SIG-M5 (cell line): ENCODE measurements around the gene PPY.
"Not testable (repeated sequence)": the region's sequence is repeated elsewhere in the genome, so short reads cannot be mapped to it uniquely, and the experiment has no call there.

Experiments
- DNase-seq: peaks from one replicate; lab custom pipeline; 2025; lab: John Stamatoyannopoulos, UW

Gene PPY

GRCh38 chr17:43942051-43942685 lies at the start of gene PPY:
TSS of gene PPY (minus strand) at chr17:43942476. CDS start at chr17:43941654, 822 bp downstream.
- no peak for DNase-seq

- DNase-seq, result no peak
These were observed 46.0 kb upstream of the PPY start for GRCh38 chr17:43988301-43988700.

GRCh38 chr17:43987131-43988021 lies 45.1 kb upstream of the PPY start:
- no peak for DNase-seq

GRCh38 chr17:43986225-43986981 lies 44.1 kb upstream of the PPY start:
- DNase-seq, result no peak

- DNase-seq, result no peak
These were observed 42.2 kb upstream of the PPY start for GRCh38 chr17:43984521-43984920.

GRCh38 chr17:43983515-43984411 lies 41.5 kb upstream of the PPY start:
- DNase-seq, result no peak

GRCh38 chr17:43983196-43983514 lies 40.9 kb upstream of the PPY start:
- DNase-seq, result no peak

GRCh38 chr17:43982171-43982570 lies 39.9 kb upstream of the PPY start:
- DNase-seq, result no peak

GRCh38 chr17:43979671-43980070 lies 37.4 kb upstream of the PPY start:
- no peak for DNase-seq

GRCh38 chr17:43979011-43979410 lies 36.7 kb upstream of the PPY start:
- no peak for DNase-seq

- DNase-seq, result no peak
These were observed 35.8 kb upstream of the PPY start for GRCh38 chr17:43978078-43978477.

- DNase-seq, result no peak
These were observed 34.9 kb upstream of the PPY start for GRCh38 chr17:43976963-43977837.

GRCh38 chr17:43975898-43976297 lies 33.6 kb upstream of the PPY start:
- DNase-seq, result no peak

- no peak for DNase-seq
These were observed 32.3 kb upstream of the PPY start for GRCh38 chr17:43974382-43975266.

- DNase-seq, result not testable (repeated sequence)
These were observed 30.4 kb upstream of the PPY start for GRCh38 chr17:43972444-43973212.

- DNase-seq, result not testable (repeated sequence)
These were observed 29.2 kb upstream of the PPY start for GRCh38 chr17:43971436-43971835.

GRCh38 chr17:43970366-43970765 lies 28.1 kb upstream of the PPY start:
- no peak for DNase-seq

- DNase-seq, result no peak
These were observed 25.1 kb upstream of the PPY start for GRCh38 chr17:43967251-43967875.
